ENCODE measurements around the gene LMCD1.

LMCD1 gene

DNA sequence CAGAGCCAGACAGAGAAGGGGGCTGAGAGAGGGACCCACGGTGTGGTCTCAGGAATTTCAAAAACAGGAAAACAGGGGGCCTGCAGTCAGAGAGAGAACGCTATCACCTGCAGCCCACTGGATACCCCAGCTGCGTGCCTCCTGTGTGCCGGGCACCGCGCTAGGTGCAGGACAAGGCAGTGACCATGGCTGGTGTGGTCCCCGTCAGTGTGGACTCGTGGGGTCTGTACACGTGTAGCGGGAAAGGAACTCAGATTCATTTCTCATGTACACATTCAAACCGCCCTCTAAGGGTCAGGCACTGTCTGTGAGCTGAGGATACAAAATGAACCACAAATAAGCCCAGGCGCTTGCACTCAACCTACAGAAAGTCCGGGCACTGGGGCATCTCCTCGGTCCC, 122.1 kb downstream of the LMCD1 start:
- peaks cover 9% of the 10 kb centered on the region for H3K9me3 ChIP-seq (ENCODE audit: low read length)
- H3K27me3 ChIP-seq (ENCODE audit: insufficient read depth, low read length): no peaks in the 10 kb centered on the region
- peaks cover 17% of the 10 kb centered on the region for H3K4me1 ChIP-seq (ENCODE audit: insufficient read depth, low read length)
- H3K36me3 ChIP-seq (ENCODE audit: insufficient read depth, low read length): no peaks in the 10 kb centered on the region
- H2AFZ ChIP-seq (ENCODE audit: low read depth, low read length): no peak overlapping the region
- H3K4me3 ChIP-seq (ENCODE audit: low read length): no peak overlapping the region

Data from neuron (in vitro differentiated cells).